Breast epithelium (tissue), 3 donors: Measurements from ENCODE around the gene CCDC146.

Experiments used
- CTCF ChIP-seq, 3 donors: fragments of 450-650 bp; IDR thresholded peaks; one replicate each; pipeline ENCODE4 v1.5.1; 2016 to 2017; ENCODE audit warnings: antibody characterized with exemption in 3 of 3, mild to moderate bottlenecking in 3 of 3, moderate library complexity in 3 of 3
- POLR2A ChIP-seq: fragments of 450-650 bp; IDR thresholded peaks from one replicate; pipeline ENCODE4 v1.6.1; 2016; ENCODE audit warnings: antibody characterized with exemption, mild to moderate bottlenecking, moderate library complexity
- POLR2AphosphoS5 ChIP-seq, 3 donors: sonication (generic); formaldehyde crosslinking; IDR thresholded peaks; one replicate each; pipeline ENCODE4 v1.6.1; 2017; ENCODE audit warnings: antibody characterized with exemption in 3 of 3

- no peak for TF ChIP-seq CTCF (IDR thresholded peaks at IDR 0.05)
- no peak for TF ChIP-seq POLR2AphosphoS5 (IDR thresholded peaks at IDR 0.05)
- no peak for TF ChIP-seq POLR2A
Measured at GRCh38 chr7:77271766-77272165, 149.4 kb downstream of the CCDC146 start.
